Caki2 (cell line): ENCODE results near the gene SERPINA1. TPM values are rescaled to one million over a fixed set of nuclear protein-coding genes. Genes with fewer than 3 reads are reported as not detected.
"Not testable (repeated sequence)": the region's sequence is repeated elsewhere in the genome, so short reads cannot be mapped to it uniquely, and the experiment has no call there.

Source experiments
- DNase-seq: peaks from one replicate; pipeline ENCODE4 v3.0.0-alpha.2; 2015; ENCODE audit warnings: low read depth
- in situ Hi-C: cut with HindIII; loops from 2 replicates; pipeline ENCODE4 v1.10.0; 2016; ENCODE audit warnings: low sequenced_read_pairs, low pct_unique_long_range_greater_than_20kb, mixed read lengths
- total RNA-seq: library from RNA; depleted of rRNA; stranded (reverse); fragments of >200 nt; shearing (Covaris generic); gene quantifications from 2 replicates; pipeline ENCODE4 v1.2.3, GENCODE V29; 2014; ENCODE audit warnings: low replicate concordance; rRNA removed

SERPINA1 gene
- total RNA-seq, result 0.24 and 1.1 TPM in 2 replicates

- in situ Hi-C loops, result no loop called here
- peak; percentile 2 for DNase-seq
Observed at GRCh38 chr14:94388384-94389103, at the start of gene SERPINA1. SERPINA1 (minus strand) TSS chr14:94388602; CDS start chr14:94383237, 5,365 bp downstream.

GRCh38 chr14:94428610-94429009 is 40.2 kb upstream of the SERPINA1 start:
- in situ Hi-C loops, result no loop called here
- DNase-seq, result no peak

GRCh38 chr14:94427016-94427613 is 38.7 kb upstream of the SERPINA1 start:
- DNase-seq, result no peak
- in situ Hi-C loops, result no loop called here

GRCh38 chr14:94426526-94426925 is 38.1 kb upstream of the SERPINA1 start:
- DNase-seq, result no peak
- in situ Hi-C loops, result no loop called here

- in situ Hi-C loops, result no loop called here
- DNase-seq, result no peak
Observed at GRCh38 chr14:94424371-94424770, 36.0 kb upstream of the SERPINA1 start.

GRCh38 chr14:94423453-94424056 is 35.2 kb upstream of the SERPINA1 start:
- in situ Hi-C loops, result no loop called here
- DNase-seq, result peak; percentile 15

GRCh38 chr14:94421316-94421715 is 32.9 kb upstream of the SERPINA1 start:
- no peak for DNase-seq
- in situ Hi-C loops, result no loop called here

- in situ Hi-C loops, DNase-seq: not testable (repeated sequence)
Observed at GRCh38 chr14:94417497-94418205, 29.2 kb upstream of the SERPINA1 start.

GRCh38 chr14:94412671-94413638 is 24.6 kb upstream of the SERPINA1 start:
- DNase-seq, result no peak
- in situ Hi-C loops, result no loop called here

- DNase-seq, result no peak
- in situ Hi-C loops, result no loop called here
Observed at GRCh38 chr14:94411638-94412037, 23.2 kb upstream of the SERPINA1 start.

GRCh38 chr14:94409430-94409829 is 21.0 kb upstream of the SERPINA1 start:
- in situ Hi-C loops, DNase-seq: not testable (repeated sequence)

- DNase-seq, result no peak
- in situ Hi-C loops, result no loop called here
Observed at GRCh38 chr14:94408546-94409095, 20.2 kb upstream of the SERPINA1 start.

- no peak for DNase-seq
- in situ Hi-C loops, result no loop called here
Observed at GRCh38 chr14:94407906-94408305, 19.5 kb upstream of the SERPINA1 start.

GRCh38 chr14:94406910-94407309 is 18.5 kb upstream of the SERPINA1 start:
- in situ Hi-C loops, result no loop called here
- no peak for DNase-seq

- no peak for DNase-seq
- in situ Hi-C loops, result no loop called here
Observed at GRCh38 chr14:94405486-94405885, 17.1 kb upstream of the SERPINA1 start.

- no peak for DNase-seq
Observed at GRCh38 chr14:94404561-94404960, 16.2 kb upstream of the SERPINA1 start.

GRCh38 chr14:94403312-94403932 is 15.0 kb upstream of the SERPINA1 start:
- DNase-seq, result no peak
- in situ Hi-C loops, result no loop called here

More at GRCh38 chr14:94404561-94404960, 16.2 kb upstream of the SERPINA1 start:
- in situ Hi-C loops, result no loop called here
